NT2/D1 (cell line): ENCODE results near the gene FBXO11.

Source experiments
- YY1 ChIP-seq: IDR thresholded peaks from 2 replicates; pipeline ENCODE4 v1.6.1; 2011; ENCODE audit not compliant: insufficient read length, insufficient read depth
- ZNF274 ChIP-seq: IDR thresholded peaks from 2 replicates; pipeline ENCODE4 v1.6.1; 2011; ENCODE audit warnings: mild to moderate bottlenecking, low read depth, low read length

GRCh38 chr2:47774567-47774966 is 131.7 kb downstream of the FBXO11 start:
- no peak for TF ChIP-seq ZNF274
- no peak for TF ChIP-seq YY1
